Measurements from ENCODE around the gene GADD45G.

GADD45G gene

GRCh38 chr9:89655056-89655989 lies 50.5 kb downstream of the GADD45G start:
- DNase-seq, result no peak
